PFSK-1 (cell line): ENCODE results near the gene METTL16.

Experiments used
- FOXP2 ChIP-seq: optimal IDR thresholded peaks from 2 replicates; pipeline ENCODE3; 2011; ENCODE audit warnings: borderline replicate concordance, control low read depth, inconsistent platforms; ENCODE audit not compliant: insufficient read depth; ENCODE audit errors: extremely low read length, extremely low read depth
- POLR2AphosphoS5 ChIP-seq: IDR thresholded peaks from 2 replicates; pipeline ENCODE4 v1.6.1; 2012; ENCODE audit warnings: low read depth, mild to moderate bottlenecking, control low read depth, low read length, moderate library complexity
- REST ChIP-seq, 2 experiments: IDR thresholded peaks; 2 replicates each; pipeline versions ENCODE4 v1.6.1 to v1.8.0; 2011 to 2012; ENCODE audit warnings: low read depth in 2 of 2, low read length in 2 of 2, control low read depth in 1 of 2, inconsistent platforms in 1 of 2, mild to moderate bottlenecking in 1 of 2, moderate library complexity in 1 of 2; ENCODE audit not compliant: insufficient read depth in 1 of 2
- SIN3A ChIP-seq: IDR thresholded peaks from 2 replicates; pipeline ENCODE4 v1.6.1; 2012; ENCODE audit warnings: mild to moderate bottlenecking, low read length, moderate library complexity, borderline replicate concordance; ENCODE audit not compliant: insufficient read depth
- TAF1 ChIP-seq: IDR thresholded peaks from 2 replicates; pipeline ENCODE4 v1.6.1; 2012; ENCODE audit warnings: low read length, control low read depth, borderline replicate concordance; ENCODE audit not compliant: insufficient read depth

Gene METTL16

GRCh38 chr17:2371183-2372130 is 140.2 kb downstream of the METTL16 start:
- TF ChIP-seq REST (IDR thresholded peaks at IDR 0.05; ENCODE audit: insufficient read depth in 1 of 2, low read depth in 2 of 2, low read length in 2 of 2) (no peak), TAF1 (no peak), SIN3A (no peak), FOXP2 (no peak), POLR2AphosphoS5 (no peak)

GRCh38 chr17:2370211-2370589 is 141.5 kb downstream of the METTL16 start:
- TF ChIP-seq REST (IDR thresholded peaks at IDR 0.05; ENCODE audit: insufficient read depth in 1 of 2, low read depth in 2 of 2, low read length in 2 of 2) (no peak), TAF1 (no peak), SIN3A (no peak), POLR2AphosphoS5 (no peak), FOXP2 (no peak)

GRCh38 chr17:2369551-2370210 is 142.0 kb downstream of the METTL16 start:
- no peak for TF ChIP-seq SIN3A
- TF ChIP-seq FOXP2: no peak
- TF ChIP-seq POLR2AphosphoS5: no peak
- TF ChIP-seq REST (IDR thresholded peaks at IDR 0.05; ENCODE audit: insufficient read depth in 1 of 2, low read depth in 2 of 2, low read length in 2 of 2): no peak
- no peak for TF ChIP-seq TAF1

GRCh38 chr17:2369039-2369438 is 142.6 kb downstream of the METTL16 start:
- no peak for TF ChIP-seq REST (IDR thresholded peaks at IDR 0.05; ENCODE audit: insufficient read depth in 1 of 2, low read depth in 2 of 2, low read length in 2 of 2)
- no peak for TF ChIP-seq TAF1
- no peak for TF ChIP-seq SIN3A
- TF ChIP-seq FOXP2: no peak
- TF ChIP-seq POLR2AphosphoS5: no peak
